AG10803 (cell line): ENCODE results near the gene FRRS1.

Experiments
- DNase-seq: peaks from one replicate; pipeline ENCODE4 v3.0.0; 2010; ENCODE audit warnings: low read depth
- H3K4me3 ChIP-seq: 2 replicates; pipeline ENCODE4 v1.5.1; 2011; ENCODE audit warnings: mild to moderate bottlenecking, low read length, control low read depth
- CTCF ChIP-seq: conservative IDR thresholded peaks from 2 replicates; pipeline ENCODE4 v1.5.1; 2011; ENCODE audit warnings: mild to moderate bottlenecking, low read length, control low read depth, inconsistent platforms

The FRRS1 gene

DNA sequence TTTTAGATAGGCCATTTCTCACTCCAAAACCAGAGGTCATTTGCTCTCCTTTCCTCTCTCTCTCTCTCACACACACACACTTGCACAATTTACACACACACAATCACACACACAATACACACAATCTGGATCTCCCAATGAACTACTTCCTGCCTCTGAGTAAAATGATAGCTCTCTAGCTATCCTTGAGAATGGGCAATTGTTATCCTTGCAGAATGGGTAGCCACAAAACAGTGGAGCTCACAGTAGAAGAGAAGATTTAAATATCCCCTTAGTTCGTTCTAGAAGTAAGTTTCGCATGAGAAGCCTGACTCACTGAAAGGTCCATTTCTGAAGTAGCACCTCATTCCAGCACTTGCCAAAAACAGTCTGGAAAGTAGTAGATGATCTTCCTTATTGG, 102.9 kb downstream of the FRRS1 start:
- no peak for DNase-seq
- no peak for TF ChIP-seq CTCF
- no peak overlapping the region for H3K4me3 ChIP-seq

DNA sequence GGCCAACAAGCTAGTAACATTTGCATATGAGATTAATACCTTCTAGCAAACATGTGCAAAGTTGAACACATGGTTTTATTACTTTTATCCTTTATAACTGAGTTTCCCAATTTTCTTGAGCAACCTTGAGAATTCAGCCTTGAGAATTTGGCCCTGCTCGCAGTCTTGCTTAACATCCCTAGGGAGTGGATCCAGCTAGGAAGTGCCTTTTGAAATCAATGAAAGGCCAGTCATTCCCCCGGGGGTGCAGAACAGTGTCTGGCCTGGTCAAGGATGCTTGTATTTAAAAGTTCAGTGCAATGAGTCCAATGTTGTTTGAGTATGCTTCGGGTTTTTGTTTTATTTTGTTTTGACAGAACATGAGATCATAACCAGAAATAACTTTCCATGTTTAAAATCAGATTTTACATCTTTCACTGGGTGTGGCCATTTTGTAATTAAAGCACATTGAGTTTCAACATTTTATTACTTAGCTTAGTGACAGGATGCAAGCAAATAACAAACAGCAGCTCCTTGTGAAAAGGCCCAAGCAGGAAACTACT, 103.8 kb downstream of the FRRS1 start:
- peak; percentile 98 for DNase-seq
- no peak for TF ChIP-seq CTCF

GRCh38 chr1:99661780-99662179, 104.7 kb downstream of the FRRS1 start:
- peak; percentile 50 for DNase-seq
- no peak for TF ChIP-seq CTCF

More for the DNA sequence above, 103.8 kb downstream of the FRRS1 start:
- H3K4me3 ChIP-seq: no peak overlapping the region

DNA sequence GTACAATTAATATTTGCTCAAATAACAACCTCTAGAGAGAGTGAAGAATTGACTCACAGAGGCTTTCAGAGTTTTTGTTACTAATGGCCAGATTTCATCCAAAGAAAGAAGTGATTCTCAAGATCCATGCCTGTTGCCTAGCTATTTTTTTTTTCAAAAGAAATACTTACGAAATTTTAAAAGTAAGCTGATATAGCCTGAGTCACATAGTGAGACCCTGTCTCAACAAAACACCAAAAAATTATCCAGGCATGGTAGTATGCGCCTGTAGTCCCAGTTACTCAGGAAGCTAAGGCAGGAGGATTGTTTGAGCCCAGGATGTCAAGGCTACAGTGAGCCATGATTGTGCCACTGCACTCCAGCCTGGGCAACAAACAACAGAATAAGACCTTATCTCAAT, 105.9 kb downstream of the FRRS1 start:
- no peak overlapping the region for H3K4me3 ChIP-seq
- TF ChIP-seq CTCF: no peak
- no peak for DNase-seq

More at GRCh38 chr1:99661780-99662179, 104.7 kb downstream of the FRRS1 start:
- H3K4me3 ChIP-seq: no peak overlapping the region

GRCh38 chr1:99659755-99660210, 106.7 kb downstream of the FRRS1 start:
- TF ChIP-seq CTCF: no peak
- no peak overlapping the region for H3K4me3 ChIP-seq
- peak; percentile 52 for DNase-seq
